Measurements from ENCODE around the gene PRM2. TPM values are rescaled to one million over a fixed set of nuclear protein-coding genes. Genes with fewer than 3 reads are reported as not detected.

The PRM2 gene
- not detected for total RNA-seq

GRCh38 chr16:11276143-11276895 lies at the start of gene PRM2:
TSS of gene PRM2 (minus strand) at chr16:11276480. CDS start at chr16:11276370, 110 bp downstream.

GRCh38 chr16:11280616-11281522 lies 4.6 kb upstream of the PRM2 start, which contains the start of gene PRM1:
TSS of gene PRM1 (minus strand) at chr16:11281330. CDS start at chr16:11281238, 92 bp downstream.

GRCh38 chr16:11272921-11273720 lies 3.2 kb downstream of the PRM2 start, which contains the start of gene PRM3:
TSS of gene PRM3 (minus strand) at chr16:11273629. CDS start at chr16:11273595, 34 bp downstream.

GRCh38 chr16:11268921-11269375 lies 7.3 kb downstream of the PRM2 start, which contains the start of gene TNP2:
TSS of gene TNP2 (minus strand) at chr16:11269325. CDS start at chr16:11269262, 63 bp downstream.

GRCh38 chr16:11255737-11256660 lies 20.3 kb downstream of the PRM2 start, which contains the start of gene SOCS1:
TSS of gene SOCS1 (minus strand) at chr16:11256204. CDS start at chr16:11255478, 726 bp downstream.

Small RNA genes lying within 50 kb of the gene (small RNA-seq; reads per million reads assigned to genes)
- gene MIR548H2 (not detected), gene RF00019 (not detected), gene RF00554 (not detected)

Other genes with a start within 250 kb of the PRM2 start
- 1.8 TPM for gene SOCS1, start 20.3 kb downstream of the PRM2 start, total RNA-seq
- gene TNP2, start 7.2 kb downstream of the PRM2 start, total RNA-seq: not detected
- not detected for gene PRM3, start 2.9 kb downstream of the PRM2 start, total RNA-seq
- not detected for gene PRM1, start 4.8 kb upstream of the PRM2 start, total RNA-seq
- gene RMI2, start 69.0 kb upstream of the PRM2 start, total RNA-seq: 4.6 TPM

Measured in diencephalon (tissue), 1 donor.